ENCODE data around the gene WDR17.

The WDR17 gene

DNA sequence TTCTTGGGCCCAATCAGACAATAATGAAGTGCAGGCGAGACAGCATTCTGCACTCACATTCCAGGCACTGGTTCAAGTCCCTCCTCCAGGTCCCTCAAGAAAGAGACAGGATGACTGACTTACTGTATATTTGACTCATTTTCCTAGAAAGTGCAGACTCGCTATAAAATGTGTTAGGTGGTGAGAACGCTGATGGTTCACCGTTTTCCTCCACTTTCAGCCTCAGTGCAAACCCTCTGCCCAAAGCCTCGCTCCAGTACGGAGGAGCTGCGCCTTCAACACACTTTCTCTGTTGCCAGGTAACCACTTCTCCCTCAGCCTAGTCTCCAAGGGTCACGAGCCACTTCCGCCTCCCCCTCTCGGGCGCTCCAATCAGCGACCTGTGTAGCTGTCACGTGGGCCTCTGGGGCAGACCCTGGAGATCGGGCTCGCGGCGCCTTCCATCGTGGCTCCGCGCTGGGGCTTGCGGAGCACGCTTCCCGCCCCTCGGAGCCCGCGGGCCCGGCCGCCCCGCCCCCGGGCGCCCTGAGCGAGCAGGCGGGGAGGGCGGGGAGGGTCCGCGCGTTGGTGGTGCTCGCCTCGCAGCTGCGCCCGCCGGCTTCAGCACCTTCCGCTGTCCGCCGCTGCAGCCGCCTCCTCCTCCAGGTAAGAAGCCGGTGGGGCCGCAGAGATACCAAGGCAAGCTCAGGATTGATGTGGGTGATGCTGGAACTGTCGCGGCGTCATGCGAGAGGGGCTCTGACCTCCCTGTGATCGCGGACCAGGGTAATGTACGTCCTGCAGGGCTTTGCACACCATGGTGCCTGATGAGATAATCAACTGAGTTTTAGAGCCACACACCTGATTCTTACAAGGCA, at the start of gene WDR17:
Gene WDR17, plus strand, starts transcription at position 407 of the 857 bp plus-strand sequence. CDS start 45,740 bp downstream, outside the sequence.
- peak; percentile 96 for DNase-seq (ENCODE audit: low spot score)

DNA sequence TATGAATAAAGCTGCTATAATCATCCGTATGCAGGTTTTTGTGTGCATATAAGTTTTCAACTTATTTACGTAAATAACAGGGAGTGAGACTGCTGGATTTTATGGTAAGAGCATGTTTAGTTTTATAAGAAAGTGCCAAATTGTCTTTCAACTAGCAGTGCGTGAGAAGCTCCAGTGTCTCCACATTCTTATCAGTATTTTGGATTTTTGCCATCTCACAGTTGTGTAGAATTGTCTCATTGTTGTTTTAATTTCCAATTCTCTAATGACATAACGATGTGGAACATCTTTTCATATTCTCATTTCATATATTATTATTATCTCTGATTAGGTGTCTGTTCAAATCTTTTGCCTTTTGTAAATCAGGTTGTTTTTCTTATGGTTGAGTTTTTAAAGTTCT, 49.0 kb upstream of the WDR17 start:
- DNase-seq (ENCODE audit: low spot score) = no peak

DNA sequence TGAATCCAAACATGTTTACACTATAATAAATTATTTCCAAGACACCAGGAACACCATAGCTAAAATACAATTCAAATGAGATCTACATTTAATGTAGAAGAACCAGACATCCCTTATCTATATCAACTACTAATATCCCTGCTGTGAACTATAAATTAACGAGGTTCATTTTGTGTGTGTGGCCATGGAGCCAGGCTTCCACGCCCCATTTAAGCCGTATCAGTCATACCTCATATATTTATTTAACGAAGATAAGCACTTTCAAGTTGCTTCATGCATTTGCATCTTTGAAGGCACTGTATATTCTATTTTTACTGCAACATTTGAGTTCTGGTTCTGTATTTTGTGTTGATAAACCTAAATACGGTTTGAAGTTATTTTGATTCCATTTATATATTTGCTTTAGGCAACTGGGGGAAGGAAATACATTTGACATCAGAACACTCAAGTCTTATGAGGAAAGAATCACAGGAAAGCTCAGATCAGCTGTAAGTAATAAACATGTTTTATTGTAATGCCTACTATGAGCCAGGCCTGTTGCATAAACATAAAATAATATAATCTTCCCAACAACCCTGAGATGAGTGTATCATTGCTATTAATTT, 45.1 kb upstream of the WDR17 start:
- no peak for DNase-seq (ENCODE audit: low spot score)

DNA sequence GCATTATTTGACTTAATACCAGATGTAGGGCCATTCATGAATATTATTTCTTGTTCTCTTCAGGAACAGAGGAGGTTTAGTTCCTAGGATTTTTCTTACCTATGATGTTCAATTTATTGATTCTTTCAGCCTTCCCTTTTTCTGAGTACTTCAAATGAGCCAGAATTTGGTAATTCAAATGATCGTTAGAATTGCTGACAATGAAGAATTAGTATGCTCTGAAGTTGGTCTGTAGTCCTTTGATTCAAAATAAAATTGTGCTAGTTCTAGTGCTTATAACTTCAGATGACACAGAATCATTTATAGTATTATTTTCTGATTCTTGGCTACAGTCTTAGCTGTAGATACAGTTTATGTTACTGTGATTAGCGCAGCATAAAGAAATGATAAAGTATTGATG, 35.2 kb upstream of the WDR17 start:
- DNase-seq (ENCODE audit: low spot score) = no peak

DNA sequence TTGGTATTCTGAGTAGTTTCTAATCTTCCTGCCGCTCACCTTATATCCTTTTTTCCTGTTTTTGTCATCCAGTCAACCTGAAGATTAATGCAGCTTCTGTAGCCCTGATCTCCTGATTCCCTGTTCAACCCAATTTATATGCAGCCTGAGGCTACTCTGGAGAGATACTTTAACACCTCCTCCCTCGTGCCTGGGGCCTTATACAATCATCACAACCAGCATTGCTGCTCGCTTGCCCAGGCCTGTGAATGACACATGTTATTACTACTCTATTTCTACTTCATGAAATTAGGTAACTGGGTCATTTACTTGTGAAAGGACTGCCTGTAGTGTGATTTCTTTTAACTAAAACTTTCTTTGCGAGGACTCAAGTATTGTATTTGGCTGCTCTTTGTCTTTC, 33.7 kb upstream of the WDR17 start:
- DNase-seq (ENCODE audit: low spot score) = no peak

DNA sequence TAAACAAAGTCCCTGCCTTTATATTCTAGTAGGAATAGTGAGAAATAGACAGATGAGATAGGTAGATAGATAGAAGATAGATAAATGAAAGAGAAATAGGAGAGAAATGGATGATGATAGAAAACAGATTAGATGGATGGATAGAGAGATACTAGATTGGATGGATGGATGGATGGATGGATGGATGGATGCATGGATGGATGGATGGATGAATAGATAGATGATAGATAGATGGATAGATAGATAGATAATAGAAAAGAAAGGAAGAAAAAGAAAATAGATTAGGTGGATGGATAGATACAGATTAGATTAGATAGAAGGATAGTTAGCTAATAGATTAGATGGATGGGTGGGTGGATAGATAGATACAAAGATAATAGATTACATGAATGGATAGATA, 33.2 kb upstream of the WDR17 start:
- DNase-seq (ENCODE audit: low spot score) = no peak

DNA sequence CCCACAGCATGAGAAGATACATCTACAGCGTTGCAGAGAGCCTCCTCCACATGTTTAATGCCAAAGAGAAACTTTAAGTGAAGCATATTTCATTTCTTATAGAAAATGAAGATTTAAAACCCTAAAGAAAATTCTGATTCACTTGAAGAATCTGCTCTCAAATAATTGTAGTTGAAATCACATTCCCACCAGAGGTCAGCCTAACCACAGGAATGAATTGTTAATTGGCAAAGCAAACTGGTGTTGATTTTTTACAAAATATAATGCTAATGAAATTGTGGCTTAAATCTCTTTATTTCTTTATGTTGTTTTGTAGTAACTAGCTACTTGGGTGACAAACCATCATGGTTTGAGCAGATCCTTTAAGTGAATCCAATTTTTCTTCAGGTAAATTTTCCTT, 31.1 kb upstream of the WDR17 start:
- peak; percentile 80 for DNase-seq (ENCODE audit: low spot score)

DNA sequence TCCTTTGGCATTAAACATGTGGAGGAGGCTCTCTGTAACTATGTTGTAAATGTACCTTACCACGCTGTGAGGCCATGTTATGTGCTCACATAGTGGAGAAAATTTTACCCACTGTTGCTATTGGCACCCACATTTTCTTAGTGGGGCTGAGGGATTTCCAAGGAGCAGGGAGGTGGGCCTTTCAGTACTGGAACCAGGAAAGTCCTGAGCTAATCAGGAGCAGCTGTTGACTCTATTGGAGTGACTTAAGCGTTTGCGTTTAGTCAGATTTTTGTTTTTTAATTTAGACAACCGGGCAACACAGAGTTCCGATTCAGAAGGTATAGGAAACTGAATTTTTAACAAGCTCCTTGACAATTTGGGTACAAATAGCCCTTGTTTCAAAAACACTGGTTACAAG, 30.7 kb upstream of the WDR17 start:
- DNase-seq (ENCODE audit: low spot score) = no peak

DNA sequence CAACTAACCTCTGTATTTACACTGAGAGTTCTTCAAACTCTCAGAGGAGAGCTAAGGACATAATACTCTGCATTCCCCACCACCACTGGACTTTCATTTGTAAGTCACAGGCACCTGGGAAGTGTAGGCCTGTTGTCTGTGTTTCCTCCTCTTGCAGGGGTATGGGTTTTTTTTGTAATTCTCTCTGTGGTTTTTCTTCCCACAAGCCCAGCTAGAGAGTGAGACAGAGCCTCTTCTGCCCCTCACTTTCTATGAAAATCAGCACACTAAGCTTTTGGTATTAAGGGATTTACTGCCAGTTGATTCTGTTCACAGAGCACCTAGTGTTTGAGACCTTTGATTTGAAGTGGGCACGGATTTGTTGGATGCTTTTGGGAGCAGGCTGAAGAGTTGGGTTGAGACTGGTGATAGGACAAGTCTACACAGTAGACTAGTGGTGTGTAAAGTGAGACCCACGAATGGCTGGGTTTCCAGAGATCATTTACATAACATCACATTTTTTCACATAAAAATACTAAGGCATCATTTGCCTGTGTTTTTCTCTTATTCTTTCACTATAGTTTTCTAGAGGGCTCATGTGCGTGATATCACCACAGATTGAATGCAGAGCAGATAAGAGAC, 28.9 kb upstream of the WDR17 start:
- no peak for DNase-seq (ENCODE audit: low spot score)

DNA sequence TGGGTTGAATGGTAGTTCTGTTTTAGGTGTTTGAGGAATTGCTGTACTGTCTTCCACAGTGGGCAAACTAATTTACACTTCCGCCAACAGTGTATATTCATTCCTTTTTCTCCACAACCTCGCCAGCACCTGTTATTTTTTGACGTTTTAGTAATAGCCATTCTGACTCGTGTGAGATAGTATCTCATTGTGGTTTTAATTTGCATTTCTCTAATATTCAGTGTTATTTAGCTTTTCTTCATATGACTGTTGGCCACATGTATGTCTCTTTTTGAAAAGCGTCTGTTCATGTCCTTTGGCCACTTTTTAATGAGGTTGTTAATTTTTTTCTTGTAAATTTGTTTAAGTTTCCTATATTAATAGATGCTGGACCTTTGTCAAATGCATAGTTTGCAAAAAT, 26.9 kb upstream of the WDR17 start:
- no peak for DNase-seq (ENCODE audit: low spot score)

DNA sequence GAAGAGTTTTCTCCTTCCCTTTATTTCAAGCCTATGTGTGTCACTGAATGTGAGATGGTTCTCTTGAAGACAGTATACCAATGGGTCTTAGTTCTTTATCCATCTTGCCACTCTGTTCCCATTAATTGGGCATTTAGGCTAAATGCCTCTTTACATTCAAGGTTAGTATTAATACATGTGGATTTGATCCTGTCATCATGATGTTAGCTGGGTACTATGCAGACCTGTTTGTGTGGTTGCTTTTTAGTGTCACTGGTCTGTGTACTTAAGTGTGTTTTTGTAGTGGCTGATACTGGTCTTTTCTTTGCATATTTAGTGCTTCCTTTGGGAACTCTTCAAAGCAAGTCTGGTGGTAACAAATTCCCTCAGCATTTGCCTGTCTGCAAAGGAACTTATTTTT, 23.4 kb upstream of the WDR17 start:
- no peak for DNase-seq (ENCODE audit: low spot score)

DNA sequence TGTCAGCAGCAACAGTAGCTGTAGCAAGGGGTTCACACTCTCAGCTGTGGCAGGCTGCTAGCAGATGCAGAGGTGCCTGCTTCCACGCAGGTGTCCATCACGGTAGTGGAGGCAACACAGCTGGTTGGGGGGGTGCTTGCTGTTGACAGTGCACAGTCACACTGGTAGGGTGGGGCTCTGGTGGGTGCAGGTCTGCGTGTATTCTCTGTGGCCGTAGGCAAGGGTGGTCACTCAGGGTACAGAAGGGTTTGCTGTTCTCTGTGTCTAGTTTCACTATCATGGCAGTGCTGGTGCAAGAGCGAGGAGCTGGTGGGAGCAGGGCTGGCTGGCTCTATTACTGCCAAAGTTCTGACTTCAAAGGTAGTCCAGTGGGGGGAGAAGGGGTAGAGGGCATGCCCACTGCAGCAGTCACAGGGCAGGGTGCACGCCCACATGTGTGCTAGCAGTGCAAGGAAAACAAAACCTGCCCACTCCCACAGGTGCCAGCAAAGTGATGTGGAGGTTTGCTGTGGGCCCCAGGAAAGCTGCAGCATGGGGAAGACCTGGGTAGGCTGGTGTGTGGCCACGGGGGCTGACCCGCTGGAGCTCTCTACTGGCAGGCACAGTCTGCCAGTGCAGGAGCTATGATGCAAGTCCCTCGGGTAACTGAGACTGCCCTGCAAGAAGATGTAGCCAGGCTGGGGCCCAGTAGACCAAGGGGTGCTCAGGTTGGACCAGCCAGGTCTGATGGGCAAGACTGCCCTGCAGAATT, 21.6 kb upstream of the WDR17 start:
- no peak for DNase-seq (ENCODE audit: low spot score)

DNA sequence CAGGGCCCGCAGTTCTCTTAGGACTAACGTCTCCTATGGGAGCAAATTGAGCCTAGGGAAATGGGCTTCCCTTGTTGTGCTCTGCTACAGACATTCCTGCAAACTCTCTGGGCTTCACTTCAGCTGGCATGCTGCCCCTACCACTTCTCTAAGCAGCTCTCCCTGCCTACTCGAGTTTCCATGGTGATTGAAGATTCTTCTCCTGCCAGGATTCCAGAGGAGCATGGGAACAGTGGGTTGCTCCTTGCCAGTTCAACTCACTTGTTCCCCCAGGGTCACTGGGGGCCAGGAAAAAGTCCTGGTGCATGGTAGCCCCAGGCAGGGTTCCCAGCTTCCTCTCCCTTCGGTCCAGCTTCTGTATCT, 21.1 kb upstream of the WDR17 start:
- peak; percentile 69 for DNase-seq (ENCODE audit: low spot score)

DNA sequence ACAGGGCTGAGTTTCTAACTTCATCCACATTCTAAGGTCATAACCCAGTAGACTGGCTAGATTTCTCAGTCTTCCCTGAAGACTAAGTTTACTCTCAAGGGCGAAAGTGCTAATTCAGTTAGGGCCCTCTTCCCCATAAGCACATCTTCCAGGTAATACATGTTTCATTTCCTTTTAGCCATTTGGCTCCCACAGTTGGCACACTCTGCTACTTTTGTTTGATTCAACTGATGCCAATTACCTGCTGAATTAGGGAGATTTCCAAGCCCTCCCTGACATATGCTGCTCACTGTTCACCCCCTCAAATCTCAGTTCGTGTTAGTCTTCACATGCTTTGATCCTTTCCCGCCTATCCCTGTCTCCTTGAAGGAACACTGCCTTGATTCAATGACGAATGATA, 17.0 kb upstream of the WDR17 start:
- DNase-seq (ENCODE audit: low spot score) = no peak

DNA sequence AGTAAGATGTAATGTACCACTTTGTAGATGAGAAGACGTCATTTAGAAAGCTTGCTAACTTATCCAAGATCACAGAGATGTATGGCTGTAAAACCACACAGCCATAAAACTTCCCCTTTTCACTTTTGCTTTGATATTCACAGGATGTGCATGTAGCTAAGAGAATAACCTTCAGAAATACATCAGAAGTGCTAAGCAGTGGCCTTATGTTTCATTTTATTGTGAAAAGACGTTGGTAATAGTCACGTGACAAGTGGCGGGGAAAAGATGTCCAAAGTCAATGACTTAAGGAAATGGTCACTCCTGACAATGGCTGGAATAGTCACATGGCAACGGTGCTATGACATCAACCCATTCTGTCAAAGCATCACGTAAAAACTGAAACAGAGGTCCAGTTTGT, 12.9 kb upstream of the WDR17 start:
- no peak for DNase-seq (ENCODE audit: low spot score)

DNA sequence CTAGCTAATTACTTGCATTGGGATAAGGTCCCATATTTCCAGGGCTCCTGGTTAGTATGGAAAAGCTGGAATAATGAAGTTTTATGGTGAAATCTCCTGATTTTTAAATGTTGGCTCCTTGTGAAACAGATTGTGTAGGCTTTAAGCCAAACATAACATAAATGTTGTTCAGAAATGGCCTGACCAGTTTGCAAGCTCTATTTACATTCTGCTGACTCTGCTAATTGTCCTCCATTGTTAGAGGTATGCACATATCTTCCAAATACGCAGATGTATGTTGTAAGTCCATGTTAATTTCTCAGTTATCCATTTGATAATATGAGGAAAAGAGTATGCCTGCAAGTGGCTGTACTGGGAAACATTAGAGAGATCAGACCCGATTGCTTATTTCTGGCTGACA, 11.9 kb upstream of the WDR17 start:
- DNase-seq (ENCODE audit: low spot score) = no peak

DNA sequence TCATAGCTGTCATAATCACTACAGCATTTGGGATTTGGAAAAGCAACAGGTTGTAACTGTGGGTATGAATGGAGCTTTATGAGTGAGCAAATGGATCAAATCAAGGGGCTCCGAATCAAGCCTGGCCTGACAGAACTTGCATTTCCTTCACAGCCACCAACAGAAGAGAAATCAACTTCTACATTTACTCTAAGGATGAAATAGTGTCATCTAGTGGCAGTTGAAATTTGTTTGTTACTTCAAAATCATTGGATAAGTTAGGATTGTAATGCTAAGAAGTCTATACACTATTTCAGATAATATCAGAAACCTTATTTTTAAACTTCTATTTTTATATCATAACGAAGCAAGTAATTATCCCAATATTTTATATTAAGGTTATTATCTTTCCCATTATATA, 10.7 kb upstream of the WDR17 start:
- DNase-seq (ENCODE audit: low spot score) = peak; percentile 63

DNA sequence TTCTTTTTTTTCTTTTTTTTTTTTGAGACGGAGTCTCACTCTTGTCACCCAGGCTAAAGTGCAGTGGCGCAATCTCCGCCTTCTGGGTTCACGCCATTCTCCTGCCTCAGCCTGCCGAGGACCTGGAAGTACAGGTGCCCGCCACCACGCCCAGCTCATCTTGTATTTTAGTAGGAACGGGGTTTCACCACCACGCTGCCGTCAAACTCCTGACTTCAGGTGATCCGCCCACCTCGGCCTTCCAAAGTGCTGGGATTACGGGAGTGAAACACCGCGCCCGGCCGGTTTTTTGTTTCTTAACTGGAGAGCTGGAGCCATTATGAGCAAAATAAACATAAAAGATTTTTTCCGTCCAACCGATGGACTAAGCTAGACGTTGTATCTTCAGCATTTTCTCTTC, 1.9 kb upstream of the WDR17 start:
- DNase-seq (ENCODE audit: low spot score) = no peak

DNA sequence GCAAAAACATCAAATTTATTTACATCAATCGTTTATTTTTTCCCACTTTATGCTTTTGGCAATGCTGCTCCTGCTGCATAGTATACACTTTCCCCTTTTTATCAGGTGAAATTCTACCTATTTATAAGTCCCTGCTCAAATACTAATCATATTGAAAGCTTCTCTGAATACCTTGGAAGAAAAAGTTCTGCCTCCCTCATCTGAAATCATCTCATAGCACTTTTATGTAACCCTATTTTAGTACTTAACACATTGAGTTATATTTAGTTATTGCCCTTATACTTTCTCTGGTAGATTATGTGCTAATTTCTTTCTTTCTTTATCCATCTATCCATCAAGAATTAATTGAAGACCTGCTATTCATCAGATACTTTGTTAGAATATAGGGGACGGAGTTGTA, 1.1 kb upstream of the WDR17 start:
- DNase-seq (ENCODE audit: low spot score) = no peak

DNA sequence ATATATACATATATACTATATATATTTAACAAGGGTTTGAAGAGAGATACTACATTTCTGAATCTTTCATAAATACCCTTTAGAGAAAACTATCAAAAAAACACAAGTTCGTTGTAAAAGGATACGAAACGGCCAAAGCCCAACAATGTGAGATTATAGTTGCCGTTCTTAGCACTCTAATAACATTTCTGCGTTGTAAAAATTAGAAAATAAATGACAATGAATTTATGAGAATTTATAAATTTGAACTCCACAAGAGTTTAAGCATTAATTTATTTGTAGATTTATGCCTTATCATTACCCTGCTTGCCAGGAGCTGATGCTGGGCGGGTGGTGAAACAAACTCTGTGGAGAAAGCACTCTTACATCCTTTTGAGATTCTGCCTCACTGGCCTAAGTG, 1.1 kb downstream of the WDR17 start:
- peak; percentile 36 for DNase-seq (ENCODE audit: low spot score)

DNA sequence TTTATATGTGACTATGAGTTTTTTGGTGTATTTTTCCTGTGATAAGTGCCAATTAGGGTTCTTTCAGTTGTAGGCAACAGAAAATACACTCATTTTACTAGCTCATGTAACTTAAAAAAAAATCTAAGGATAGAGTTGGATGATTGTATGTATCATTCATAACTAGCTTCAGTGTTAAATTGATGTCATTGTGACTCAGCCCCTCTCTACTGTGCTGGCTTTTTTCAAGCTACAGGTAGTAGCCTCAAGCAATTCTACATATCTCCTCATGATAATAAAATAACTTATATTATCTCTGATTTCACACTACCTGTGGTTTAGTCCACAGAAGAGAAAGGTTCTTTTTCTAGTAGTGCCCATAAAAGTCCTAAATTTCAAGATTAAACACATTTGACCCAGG, 11.9 kb downstream of the WDR17 start:
- DNase-seq (ENCODE audit: low spot score) = no peak

DNA sequence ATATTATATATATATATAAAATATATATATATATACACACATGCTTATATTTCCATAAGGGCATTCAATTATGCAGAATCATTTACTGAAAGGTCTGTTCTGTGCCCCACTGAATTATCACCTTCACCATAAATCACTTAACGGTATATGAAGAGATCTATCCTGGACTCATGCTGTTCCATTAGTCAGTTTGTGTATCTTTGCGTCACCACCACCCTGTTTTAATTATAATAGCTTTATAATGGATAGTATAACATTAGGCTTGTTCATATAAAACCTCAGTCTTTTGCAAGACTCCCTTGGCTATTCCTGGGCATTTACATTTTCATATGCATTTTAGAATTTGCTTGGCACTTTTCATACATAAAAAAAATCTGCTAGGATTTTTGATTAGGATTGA, 19.1 kb downstream of the WDR17 start:
- no peak for DNase-seq (ENCODE audit: low spot score)

DNA sequence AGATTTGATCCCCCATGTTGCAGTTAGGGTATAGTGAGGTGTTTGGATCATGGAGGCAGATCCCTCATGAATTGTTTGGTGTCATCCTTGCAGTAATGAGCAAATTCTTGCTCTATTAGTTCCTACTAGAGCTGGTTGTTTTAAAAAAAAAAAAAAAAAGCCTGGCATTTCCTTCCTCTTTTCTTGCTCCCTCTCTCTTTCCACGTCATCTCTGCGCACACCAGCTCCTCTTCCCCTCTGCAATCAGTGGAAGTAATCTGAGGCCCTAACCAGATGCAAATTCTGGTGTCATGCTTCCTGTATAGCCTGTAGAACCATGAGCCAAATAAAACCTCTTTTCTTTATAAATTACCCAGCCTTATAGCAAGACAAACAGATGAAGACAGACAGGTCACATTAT, 24.5 kb downstream of the WDR17 start:
- DNase-seq (ENCODE audit: low spot score) = no peak
